DMS 273 (cell line): ENCODE measurements around the gene CXorf66.
"Not testable (repeated sequence)": the region's sequence is repeated elsewhere in the genome, so short reads cannot be mapped to it uniquely, and the experiment has no call there.

Experiments
- DNase-seq: peaks from one replicate; lab custom pipeline; 2025; ENCODE audit not compliant: unreplicated experiment; lab: John Stamatoyannopoulos, UW

Gene CXorf66

DNA sequence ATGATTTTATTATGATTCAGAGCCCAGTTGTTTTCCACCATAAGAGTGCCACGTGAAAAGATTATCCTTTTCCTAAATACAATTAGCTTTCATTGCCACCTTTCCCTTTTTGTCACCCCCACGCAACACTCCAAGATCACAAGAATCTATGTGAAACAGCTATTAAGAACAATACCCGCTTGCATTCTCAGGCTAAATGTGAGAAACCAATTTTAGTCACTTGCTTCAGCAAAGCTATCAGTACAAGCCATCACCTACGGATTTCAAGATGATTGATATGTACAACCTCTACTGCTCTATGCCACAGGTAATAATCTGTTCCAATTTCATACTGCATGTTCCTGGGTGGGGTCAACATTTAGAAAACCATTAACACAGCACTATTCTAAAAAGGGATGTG lies 34.9 kb downstream of the CXorf66 start:
- DNase-seq = no peak

- no peak for DNase-seq
Observed at GRCh38 chrX:139929876-139930275, 35.4 kb downstream of the CXorf66 start.

GRCh38 chrX:139924696-139925095 lies 40.6 kb downstream of the CXorf66 start:
- DNase-seq = no peak

DNA sequence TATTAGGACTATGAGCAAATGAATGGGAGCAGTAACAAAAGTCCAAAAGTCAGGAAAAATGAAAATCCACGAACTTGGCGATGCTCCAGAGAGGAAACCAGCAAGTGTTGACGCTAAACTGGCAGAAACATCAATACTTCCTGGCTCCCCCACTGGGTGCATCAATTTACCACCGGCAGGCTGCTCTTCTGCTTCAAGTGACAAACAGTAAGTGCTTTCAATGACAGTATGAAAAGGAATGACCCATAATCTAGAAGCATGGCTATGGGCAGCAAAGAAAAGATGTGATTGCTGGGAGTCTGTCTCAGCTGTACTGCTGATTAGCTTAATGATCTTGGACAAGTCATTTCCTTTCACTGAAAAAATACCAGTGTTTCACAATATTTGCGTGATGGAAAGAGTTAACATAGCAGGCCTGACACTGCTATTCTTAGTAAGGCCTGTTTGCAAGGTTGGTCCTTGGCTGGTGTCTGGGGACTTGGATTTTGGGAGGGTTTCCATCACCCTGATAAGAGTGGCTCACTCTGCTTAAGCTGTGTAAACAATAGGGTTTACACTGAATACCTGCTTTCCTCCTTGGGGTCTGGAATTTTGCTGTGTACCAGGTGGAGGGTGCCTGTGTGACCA lies 41.1 kb downstream of the CXorf66 start:
- DNase-seq = peak; percentile 7

GRCh38 chrX:139921142-139921541 lies 44.2 kb downstream of the CXorf66 start:
- DNase-seq = not testable (repeated sequence)

- no peak for DNase-seq
Observed at GRCh38 chrX:139920316-139920715, 45.0 kb downstream of the CXorf66 start.

- no peak for DNase-seq
Observed at GRCh38 chrX:139914421-139914820, 50.9 kb downstream of the CXorf66 start.

DNA sequence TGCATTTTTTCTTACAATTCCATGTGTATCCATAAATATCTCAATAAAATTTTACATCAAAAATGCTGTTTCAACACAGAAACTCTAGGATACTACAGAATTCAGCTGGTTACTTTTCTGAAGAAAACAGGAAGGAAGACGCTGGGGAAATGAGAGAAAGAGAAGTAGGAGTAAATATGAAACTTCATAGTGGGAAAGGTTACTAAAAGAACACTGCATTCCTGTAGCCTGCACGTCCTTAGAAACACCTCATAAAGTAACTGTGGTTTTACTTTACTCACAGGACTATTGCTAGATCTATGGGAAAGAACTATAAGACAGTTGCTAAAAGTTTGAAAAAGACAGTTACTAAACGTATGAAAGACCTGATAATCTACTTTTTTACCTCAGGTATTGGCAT lies 55.6 kb downstream of the CXorf66 start:
- DNase-seq = no peak

DNA sequence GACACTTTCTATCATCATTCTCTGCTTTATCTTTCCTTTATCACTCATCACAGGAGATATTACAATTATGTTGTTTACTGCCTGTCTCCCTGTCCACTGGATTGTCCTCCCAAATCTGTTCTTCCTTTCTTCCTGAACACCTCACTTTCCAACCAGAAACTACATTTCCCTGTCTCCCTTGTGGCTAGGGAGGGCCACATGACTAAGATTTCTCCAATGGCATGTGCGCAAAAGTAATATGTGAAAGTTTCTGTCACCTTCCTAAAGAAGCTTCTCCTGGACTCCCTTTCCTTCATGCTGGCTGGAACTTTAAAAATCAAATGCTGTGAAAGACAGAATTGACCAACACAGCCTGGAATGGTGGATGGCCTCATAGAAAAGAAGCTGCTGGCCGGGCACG lies 58.2 kb downstream of the CXorf66 start:
- no peak for DNase-seq

GRCh38 chrX:139905743-139906142 lies 59.6 kb downstream of the CXorf66 start:
- no peak for DNase-seq
